SH-SY5Y (cell line): ENCODE measurements around the gene MAN1B1.

Experiments
- GATA2 ChIP-seq: IDR thresholded peaks from 2 replicates; pipeline ENCODE4 v1.6.1; 2011; ENCODE audit warnings: mild to moderate bottlenecking, low read depth, low read length
- GATA3 ChIP-seq: IDR thresholded peaks from 2 replicates; pipeline ENCODE4 v1.6.1; 2011; ENCODE audit warnings: low read depth, mild to moderate bottlenecking, low read length, moderate library complexity

DNA sequence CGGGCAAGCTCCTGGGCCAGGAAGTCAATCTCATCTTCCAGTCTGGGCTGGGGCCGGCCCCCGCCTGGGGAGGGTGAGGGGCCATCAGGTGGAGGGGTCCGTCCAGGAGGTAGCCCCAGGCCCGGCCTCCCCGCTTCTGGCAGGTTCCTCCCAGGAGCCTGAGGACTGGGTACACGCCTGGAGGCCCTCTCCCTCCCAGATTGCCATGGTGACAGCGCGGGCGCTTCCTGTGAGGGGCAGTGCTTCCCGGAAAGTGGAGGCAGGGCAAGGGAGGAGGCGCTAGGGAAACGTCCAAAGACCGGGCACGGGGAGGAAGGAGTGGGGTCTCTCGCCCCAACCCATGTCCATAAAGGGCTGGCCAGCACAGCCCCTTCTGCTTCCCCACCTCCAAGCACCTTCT, 45.7 kb upstream of the MAN1B1 start:
- no peak for TF ChIP-seq GATA2
- TF ChIP-seq GATA3 = no peak
